PFSK-1 (cell line): ENCODE data around the gene SLC10A4.

ENCODE experiments used
- POLR2AphosphoS5 ChIP-seq: IDR thresholded peaks from 2 replicates; pipeline ENCODE4 v1.6.1; 2012; ENCODE audit warnings: low read depth, mild to moderate bottlenecking, control low read depth, low read length, moderate library complexity
- TAF1 ChIP-seq: IDR thresholded peaks from 2 replicates; pipeline ENCODE4 v1.6.1; 2012; ENCODE audit warnings: low read length, control low read depth, borderline replicate concordance; ENCODE audit not compliant: insufficient read depth
- TF ChIP-seq, protein P1 (sequence below), 2 experiments: IDR thresholded peaks; 2 replicates each; pipeline versions ENCODE4 v1.6.1 to v1.8.0; 2011 to 2012; ENCODE audit warnings: low read depth in 2 of 2, low read length in 2 of 2, control low read depth in 1 of 2, inconsistent platforms in 1 of 2, mild to moderate bottlenecking in 1 of 2, moderate library complexity in 1 of 2; ENCODE audit not compliant: insufficient read depth in 1 of 2

DNA sequence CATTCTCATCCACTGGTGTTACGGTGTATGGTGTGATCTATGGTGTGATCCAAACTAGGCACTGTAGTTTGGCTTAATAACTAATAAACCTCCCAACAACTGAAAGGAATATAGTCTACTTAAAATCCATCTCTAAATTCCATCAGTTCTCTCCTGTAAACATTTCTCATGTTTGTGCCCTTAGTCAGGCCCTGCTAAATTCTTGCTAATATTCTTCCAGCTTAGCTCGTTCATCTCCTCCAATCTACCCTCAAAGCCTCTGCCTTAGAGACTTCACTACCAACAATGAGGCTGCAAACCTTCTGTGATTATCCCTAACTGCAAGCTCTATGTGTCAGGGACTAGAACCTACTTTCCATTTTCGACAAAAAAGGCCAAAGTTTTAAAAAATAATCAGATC is 35.0 kb downstream of the SLC10A4 start:
- TF ChIP-seq POLR2AphosphoS5 (no peak), TAF1 (no peak)
- TF ChIP-seq, protein P1, sequence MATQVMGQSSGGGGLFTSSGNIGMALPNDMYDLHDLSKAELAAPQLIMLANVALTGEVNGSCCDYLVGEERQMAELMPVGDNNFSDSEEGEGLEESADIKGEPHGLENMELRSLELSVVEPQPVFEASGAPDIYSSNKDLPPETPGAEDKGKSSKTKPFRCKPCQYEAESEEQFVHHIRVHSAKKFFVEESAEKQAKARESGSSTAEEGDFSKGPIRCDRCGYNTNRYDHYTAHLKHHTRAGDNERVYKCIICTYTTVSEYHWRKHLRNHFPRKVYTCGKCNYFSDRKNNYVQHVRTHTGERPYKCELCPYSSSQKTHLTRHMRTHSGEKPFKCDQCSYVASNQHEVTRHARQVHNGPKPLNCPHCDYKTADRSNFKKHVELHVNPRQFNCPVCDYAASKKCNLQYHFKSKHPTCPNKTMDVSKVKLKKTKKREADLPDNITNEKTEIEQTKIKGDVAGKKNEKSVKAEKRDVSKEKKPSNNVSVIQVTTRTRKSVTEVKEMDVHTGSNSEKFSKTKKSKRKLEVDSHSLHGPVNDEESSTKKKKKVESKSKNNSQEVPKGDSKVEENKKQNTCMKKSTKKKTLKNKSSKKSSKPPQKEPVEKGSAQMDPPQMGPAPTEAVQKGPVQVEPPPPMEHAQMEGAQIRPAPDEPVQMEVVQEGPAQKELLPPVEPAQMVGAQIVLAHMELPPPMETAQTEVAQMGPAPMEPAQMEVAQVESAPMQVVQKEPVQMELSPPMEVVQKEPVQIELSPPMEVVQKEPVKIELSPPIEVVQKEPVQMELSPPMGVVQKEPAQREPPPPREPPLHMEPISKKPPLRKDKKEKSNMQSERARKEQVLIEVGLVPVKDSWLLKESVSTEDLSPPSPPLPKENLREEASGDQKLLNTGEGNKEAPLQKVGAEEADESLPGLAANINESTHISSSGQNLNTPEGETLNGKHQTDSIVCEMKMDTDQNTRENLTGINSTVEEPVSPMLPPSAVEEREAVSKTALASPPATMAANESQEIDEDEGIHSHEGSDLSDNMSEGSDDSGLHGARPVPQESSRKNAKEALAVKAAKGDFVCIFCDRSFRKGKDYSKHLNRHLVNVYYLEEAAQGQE (IDR thresholded peaks at IDR 0.05; ENCODE audit: insufficient read depth in 1 of 2, low read depth in 2 of 2, low read length in 2 of 2) = no peak
